NCI-H526 treated with DMSO at 0.1 percent for 48 hours (cell line): Measurements from ENCODE around the gene PHLDB3.

Source experiments
- DNase-seq: peaks from one replicate; lab custom pipeline; 2025; lab: John Stamatoyannopoulos, UW

The PHLDB3 gene

GRCh38 chr19:43468354-43469159, 36.0 kb downstream of the PHLDB3 start:
- no peak for DNase-seq

GRCh38 chr19:43467730-43468129, 36.8 kb downstream of the PHLDB3 start:
- no peak for DNase-seq

GRCh38 chr19:43467276-43467675, 37.3 kb downstream of the PHLDB3 start:
- no peak for DNase-seq

DNA sequence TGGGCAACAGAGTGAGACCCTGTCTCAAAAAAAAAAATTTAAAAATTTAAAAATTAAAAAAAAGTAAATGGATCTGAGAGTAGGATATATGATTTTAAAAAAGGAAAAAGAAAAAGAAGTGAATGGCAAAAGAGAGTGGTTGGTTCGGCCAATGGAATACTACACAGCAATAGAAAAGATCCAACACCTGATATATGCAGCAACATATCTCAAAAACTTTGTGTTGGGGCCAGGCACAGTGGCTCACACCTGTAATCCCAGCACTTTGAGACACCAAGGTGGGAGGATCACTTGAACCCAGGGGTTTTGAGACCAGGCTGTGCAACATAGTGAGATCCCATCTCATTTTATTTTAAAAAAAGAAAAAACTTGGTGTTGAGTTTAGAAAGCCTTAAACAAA, 37.8 kb downstream of the PHLDB3 start:
- DNase-seq: no peak

GRCh38 chr19:43465468-43466120, 39.0 kb downstream of the PHLDB3 start, which contains the start of gene LYPD3:
LYPD3 (minus strand) TSS chr19:43465608; CDS start chr19:43465571, 37 bp downstream.
- DNase-seq: no peak

DNA sequence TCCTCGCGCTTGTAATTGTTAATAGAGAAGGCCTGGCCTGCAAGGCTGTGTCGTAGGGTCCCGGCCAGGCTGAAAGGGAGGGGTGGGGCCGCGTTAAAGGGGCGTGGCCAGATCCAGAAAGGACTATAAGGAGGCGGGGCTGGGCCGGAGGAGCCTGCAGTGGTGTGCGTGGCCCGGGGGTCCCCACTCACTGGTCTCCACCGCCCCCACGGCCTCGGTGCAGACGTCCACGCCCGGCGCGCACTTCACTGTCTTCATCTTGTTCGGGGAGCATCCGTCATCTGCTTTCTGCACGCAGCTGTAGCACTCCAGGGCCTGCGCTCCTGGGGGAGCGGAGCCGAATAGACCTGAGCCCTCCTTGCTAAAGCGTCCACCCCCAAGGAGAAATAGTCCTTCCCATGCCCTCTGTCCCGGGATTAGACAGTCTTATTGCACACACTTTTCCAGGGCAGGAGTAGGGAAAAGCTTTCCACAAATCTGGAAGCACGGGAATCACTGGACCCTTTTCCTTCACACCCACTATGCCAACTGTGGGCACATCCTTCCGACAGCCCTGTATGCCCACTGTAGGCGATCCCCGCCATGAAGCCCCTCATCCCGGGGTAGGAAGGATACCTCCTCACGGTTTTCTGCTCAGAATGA, 40.3 kb downstream of the PHLDB3 start:
- DNase-seq: no peak

GRCh38 chr19:43463381-43464133, 41.0 kb downstream of the PHLDB3 start:
- peak; percentile 94 for DNase-seq

- no peak for DNase-seq
Observed at GRCh38 chr19:43462785-43463380, 41.7 kb downstream of the PHLDB3 start.

GRCh38 chr19:43462383-43462782, 42.2 kb downstream of the PHLDB3 start:
- no peak for DNase-seq

DNA sequence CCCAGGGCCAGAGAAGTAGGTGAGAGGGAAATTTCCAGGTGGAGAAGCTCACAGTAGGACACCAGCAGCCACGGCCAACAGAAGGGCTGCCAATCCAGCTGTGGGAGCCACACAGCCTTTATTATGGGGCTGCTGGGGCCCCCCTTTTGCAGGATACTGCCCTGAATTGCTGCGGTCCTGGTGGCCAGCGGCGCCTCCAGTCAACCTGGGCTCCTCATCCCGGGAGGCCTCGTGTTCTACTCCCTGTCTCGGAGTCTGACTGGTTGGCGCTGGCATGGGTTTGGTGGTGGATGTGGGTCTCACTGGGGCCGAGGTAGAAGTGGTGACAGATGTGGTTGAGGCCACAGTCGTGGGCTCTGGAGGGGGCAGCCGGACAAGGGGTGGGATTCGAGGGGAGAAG, 43.2 kb downstream of the PHLDB3 start:
- DNase-seq: no peak

DNA sequence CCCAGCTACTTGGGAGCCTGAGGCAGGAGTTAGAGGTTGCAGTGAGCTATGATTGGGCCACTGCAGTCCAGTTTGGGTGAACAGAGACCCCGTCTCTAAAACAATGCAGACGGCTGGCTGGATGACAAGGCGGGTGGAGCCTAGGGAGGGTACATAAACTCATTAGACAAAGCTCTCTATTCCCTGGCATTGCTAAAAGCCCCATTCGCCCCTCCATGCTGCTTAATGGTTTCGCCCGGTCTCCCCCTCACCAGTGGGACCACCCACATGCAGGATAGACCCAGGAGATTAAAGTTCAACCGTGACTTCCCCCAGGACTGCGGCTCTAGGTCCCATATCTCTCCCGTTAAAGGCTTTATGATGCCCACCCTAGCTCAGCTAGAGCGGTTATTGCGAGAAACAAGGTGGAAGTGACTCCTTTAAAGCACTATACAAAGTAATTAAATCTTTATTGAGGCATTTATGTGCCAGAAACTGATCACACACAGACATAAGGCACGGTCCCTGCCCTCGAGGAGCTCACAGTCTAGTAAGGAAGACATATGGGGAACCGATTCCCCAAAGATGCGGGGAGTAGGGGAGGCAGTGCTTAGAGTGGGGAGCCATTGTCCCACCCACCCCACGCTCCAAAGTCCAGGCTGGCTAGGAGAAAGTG, 44.1 kb downstream of the PHLDB3 start:
- DNase-seq: no peak

GRCh38 chr19:43457809-43458208, 46.7 kb downstream of the PHLDB3 start:
- DNase-seq: no peak

DNA sequence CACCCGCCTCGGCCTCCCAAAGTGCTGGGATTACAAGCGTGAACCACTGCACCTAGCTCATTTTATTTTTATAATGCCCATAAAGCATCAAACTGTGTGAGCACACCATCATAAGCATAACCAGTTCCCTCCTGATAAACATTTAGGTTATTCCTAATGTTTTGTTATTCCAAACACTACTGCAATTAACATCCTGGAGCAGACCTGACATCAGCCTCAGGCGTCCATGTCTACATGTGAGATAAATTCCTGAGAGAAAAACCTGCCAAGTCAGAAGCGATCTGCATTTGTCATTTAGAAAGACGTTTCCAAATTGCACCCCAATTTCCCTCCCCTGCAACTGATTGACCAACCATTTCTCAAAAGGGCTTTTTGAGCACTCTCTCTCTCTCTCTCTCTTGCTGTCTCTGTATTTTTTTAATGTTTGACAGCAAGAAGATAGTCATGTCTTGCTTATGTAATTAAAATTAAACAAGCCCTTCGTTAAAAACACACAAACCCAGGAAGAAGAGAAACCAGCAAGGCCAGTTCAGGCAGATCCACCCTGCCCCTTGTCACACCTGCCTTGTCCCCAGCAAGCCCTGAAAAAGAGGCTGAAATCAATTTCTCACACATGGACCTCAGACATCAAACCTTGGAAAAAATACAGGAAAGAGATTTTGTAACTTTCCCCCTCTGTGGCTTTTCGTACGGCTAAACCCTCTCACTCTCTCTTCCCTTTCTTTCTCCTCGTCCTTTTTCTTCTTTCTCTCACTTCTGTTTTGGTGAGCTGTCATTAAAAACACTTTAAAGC, 49.0 kb downstream of the PHLDB3 start:
- DNase-seq: no peak

- no peak for DNase-seq
Observed at GRCh38 chr19:43454031-43454430, 50.5 kb downstream of the PHLDB3 start.

GRCh38 chr19:43452582-43452981, 52.0 kb downstream of the PHLDB3 start:
- no peak for DNase-seq

DNA sequence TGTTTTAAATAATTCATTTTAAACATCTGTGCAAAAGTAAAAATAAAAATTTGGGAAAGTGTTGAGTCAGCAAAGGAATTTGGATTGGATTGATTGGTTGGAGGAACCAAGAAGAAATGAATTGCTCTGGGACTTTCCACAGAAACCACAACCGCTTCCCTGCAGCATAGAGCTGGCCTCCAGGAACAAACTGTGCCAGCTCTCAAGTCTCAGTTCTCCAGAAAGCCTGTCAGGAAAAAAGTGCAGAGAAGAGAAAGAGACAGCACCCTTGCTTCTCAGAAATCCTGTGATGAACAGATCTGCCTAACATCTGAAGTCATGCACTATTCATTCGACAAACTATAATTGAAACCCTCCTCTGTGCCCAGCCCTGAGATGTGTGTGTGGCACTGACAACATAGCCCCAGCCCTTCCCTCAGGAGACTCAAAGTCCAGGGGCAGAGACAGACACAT, 54.0 kb downstream of the PHLDB3 start:
- no peak for DNase-seq

DNA sequence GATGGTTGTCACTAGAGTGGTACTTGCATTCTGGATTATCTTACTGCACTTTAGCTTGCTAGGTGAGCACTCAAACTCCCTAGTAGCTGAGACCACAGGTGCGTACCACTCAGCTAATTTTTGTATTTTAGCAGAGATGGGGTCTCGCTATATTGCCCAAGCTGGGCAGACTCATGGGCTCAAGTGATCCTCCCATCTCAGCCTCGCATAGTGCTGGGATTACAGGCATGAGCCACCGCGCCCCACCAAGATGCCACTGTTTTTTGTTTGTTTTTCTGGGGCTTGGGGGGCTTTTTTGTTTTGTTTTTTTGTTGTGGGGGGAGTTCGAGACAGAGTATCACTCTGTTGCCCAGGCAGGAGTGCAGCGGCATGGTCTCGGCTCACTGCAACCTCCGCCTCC, 56.9 kb downstream of the PHLDB3 start:
- no peak for DNase-seq

- peak; percentile 49 for DNase-seq
Observed at GRCh38 chr19:43446746-43447489, 57.6 kb downstream of the PHLDB3 start.

DNA sequence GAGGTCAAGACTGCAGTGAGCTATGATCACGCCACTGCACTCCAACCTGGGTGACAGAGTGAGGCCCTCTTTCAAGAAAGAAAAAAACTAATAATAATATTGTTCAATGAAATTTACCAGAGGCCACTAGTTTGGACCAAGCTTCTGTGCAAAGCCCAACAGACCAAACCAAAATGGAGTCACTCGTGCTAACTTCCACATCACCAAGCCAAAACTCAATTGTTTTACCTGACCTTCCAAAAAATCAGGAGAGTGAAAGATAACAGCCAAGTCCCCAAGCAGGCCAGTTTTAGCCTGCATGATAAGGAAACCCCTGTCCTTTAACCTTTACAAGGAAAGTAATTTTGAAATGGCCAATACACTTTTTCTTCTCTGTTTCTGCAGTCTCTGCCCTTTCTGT, 59.1 kb downstream of the PHLDB3 start:
- no peak for DNase-seq
